ENCODE results near the gene PALD1.

DNA sequence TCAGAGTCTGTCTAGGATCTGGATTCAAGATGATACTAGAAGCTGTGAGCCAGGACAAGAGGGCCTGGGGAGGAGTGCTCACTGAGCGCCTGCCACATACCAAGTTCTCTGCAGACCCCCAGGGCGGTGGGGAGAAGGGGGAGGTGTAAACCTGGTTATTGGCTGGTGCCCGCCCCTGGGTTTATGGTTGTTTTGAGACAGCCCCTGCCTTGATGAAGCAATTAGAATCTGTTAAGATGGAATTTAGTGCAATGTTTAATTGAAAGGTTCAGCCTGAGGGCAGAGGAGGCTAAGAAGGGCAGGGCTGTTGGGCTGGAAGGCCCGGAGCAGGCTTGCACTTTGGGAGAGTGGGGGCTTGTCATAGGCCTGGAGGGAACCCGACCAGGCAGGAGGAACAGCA lies 81.3 kb downstream of the PALD1 start:
- TF ChIP-seq CTCF (IDR thresholded peaks at IDR 0.05) (no peak), POLR2A (IDR thresholded peaks at IDR 0.05) (no peak)
